SKM-1 (cell line): Measurements from ENCODE around the gene PEMT.
"Not testable (repeated sequence)": the region's sequence is repeated elsewhere in the genome, so short reads cannot be mapped to it uniquely, and the experiment has no call there.

Experiments
- DNase-seq: peaks from one replicate; lab custom pipeline; 2025; ENCODE audit not compliant: unreplicated experiment; lab: John Stamatoyannopoulos, UW

Gene PEMT

DNA sequence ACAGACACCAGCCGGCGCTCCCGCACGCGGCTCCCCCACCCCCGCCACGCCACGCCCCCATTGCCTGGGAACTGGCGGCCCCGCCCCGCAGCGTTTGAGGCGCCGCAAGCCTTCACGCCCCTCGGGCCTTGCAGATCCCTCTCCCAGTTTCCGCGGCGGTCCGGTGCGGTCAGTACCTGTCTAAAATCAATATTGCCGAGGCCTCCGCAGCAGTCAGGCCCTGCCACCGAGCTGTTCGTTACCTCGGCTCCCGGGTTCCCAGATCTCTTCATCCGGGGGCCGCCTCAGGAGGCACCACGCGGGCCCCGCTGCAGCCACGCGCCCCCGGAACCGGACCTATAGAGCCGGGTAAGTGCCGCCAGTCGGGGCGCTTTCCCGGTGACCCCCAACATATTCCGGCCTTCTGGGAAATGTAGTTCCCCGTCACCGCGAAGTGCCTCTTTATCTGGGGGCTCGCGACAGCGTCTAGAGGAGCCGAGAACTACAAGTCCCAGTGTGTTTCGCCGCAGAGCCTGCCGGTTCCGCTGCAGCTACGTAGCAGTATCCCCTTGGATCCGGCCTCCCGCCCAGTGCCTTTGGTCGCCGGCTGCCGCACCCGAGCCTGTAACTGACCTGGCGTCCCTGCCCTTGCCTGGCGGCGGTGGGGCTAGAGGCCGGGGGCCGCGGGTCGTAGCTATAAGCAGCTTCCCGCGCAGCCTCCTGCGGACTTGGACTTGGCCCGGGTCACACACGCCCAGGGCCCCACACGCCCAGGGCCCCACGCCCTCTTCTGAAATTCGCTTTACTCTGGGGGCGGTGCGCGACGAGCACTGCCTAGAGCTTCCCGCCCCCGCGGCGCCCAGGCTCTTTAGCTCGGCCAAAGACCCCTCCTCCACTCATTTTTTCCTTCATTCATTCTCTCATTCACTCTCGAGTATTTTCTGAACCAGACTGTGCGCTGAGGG, at the start of gene PEMT:
PEMT (minus strand) TSS at position 354 of the 944 bp plus-strand sequence; CDS start at position 272, 82 bp downstream.
- DNase-seq: peak; percentile 98

DNA sequence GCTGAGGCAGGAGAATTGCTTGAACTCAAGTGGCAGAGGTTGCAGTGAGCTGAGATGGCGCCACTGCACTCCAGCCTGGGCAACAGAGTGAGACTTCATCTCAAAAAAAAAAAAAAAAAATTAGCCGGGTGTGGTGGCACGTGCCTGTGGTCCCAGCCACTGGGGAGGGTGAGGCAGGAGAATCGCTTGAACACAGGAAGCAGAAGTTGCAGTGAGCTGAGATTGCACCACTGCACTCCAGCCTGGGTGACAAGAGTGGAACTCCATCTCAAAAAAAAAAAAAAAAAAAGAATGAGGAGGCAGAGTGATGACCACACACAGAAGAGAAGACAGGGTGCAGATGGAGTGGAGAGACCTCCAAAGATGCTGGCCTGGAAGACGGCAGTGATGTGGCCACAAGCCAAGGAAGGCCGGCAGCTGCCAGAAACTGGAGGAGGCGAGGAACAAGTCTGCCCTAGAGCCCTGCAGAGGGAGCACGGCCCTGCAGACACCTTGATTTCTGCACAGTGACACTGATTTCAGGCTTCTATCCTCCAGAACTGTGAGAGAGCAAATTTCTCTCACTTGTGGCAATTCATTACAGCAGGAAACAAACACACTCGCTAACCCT, 48.3 kb upstream of the PEMT start:
- not testable (repeated sequence) for DNase-seq

DNA sequence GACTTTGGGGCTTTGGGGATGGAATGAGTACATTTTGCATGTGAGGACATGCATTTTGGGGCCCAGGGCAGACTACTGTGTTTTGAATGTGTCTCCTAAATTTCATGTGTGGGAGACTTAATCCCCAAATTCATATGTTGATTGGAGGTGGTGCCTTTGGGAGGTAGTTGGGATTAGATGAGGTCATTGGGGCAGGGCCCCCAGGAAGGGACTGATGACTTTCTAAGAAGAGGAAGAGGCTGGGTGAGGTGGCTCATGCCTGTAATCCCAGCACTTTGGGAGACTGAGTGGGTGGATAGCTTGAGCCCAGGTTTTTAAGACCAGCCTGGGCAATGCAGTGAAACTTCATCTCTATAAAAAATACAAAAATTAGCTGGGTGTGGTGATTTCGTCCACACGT, 47.0 kb upstream of the PEMT start:
- DNase-seq: no peak

DNA sequence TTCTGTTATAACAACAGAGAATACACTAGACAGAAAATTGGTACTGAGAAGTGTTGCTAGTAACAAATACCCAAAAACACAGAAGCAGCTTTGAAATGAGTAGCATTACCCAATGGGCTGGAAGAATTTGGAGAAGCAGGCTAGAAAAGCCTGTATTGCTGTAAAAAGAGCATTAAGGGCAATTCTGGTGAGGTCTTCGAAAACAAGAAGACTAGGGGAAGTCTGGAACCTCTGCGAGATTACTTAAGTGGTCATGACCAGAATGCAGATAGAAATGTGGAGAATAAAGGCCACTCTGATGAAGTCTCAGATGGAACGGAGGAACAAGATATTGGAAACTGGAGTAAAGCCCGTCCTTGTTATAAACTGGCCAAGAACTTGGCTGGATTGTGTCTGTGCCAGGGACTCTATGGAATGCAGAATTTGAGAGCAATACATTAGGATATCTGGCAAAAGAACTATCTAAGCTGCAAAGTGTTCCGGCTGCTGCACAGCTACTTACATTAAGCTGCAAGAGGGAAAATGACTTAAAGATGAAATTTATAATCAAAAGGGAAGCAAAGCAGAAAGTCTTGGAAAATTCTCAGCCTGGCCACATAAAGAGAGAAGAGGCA, 44.9 kb upstream of the PEMT start:
- no peak for DNase-seq

- DNase-seq: not testable (repeated sequence)
Measured at GRCh38 chr17:17635537-17636271, 44.2 kb upstream of the PEMT start.

DNA sequence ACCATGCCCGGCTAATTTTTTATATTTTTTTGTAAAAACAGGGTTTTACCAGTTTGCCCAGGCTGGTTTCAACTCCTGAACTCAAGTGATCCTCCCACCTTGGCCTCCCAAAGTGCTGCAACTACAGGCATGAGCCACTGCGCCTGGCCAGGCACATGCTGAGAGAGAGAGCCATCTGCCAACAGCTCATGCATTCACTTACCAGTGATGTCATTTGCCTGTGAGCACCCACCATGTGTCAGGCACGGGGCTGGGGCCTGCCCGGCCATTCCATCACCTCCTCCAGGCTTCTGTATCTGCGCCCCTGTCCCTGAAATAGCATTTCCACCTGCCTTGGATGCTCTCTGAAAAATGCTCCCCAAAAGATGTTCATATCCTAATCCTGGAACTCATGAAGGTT, 43.6 kb upstream of the PEMT start:
- no peak for DNase-seq

DNA sequence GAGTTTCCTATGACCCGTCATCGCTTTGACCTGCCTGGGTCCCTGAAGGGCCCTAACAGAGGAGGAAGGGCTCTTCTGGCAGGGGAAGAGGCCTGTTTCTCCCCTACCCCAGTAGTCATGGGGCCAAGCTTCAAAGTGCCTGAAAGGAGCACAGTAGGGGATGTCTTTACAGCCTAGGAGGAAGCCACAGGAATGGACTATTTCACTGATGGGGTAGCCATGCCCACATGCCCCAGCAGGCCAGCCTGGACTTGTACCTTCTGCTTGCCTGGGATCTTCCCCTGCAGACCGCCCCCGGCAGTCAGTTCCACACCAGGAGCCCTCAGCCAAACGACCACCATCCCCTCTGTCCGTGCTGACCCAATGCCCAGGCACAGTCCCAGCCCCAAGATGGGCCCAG, 41.8 kb upstream of the PEMT start:
- no peak for DNase-seq

- not testable (repeated sequence) for DNase-seq
Measured at GRCh38 chr17:17632690-17633089, 41.2 kb upstream of the PEMT start.

DNA sequence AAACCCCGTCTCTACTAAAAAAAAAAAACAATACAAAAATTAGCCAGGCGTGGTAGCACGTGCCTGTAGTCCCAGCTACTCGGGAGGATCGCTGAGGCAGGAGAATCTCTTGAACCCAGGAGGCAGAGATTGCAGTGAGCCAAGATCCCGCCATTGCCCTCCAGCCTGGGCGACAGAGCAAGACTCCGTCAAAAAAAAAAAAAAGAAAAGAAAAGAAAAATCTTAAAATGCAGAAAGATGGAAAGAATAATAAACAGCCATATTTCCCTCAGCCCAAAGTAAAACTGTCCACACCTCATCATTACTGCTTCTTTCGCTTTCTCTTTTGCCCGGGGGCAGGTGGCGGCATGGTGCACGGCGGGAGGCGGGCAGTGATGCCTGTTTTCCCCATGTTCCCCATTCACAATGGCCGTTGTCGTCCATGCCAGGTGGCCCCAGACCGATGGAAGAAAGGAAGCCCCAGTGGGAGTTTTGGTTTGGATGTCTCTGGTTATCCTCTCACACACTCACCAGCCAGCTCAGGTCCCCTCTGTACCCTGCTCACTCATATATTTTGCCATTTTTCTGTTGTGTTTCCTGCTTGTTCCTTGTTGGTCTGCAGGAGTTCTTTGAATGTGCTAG, 37.0 kb upstream of the PEMT start:
- DNase-seq: no peak

DNA sequence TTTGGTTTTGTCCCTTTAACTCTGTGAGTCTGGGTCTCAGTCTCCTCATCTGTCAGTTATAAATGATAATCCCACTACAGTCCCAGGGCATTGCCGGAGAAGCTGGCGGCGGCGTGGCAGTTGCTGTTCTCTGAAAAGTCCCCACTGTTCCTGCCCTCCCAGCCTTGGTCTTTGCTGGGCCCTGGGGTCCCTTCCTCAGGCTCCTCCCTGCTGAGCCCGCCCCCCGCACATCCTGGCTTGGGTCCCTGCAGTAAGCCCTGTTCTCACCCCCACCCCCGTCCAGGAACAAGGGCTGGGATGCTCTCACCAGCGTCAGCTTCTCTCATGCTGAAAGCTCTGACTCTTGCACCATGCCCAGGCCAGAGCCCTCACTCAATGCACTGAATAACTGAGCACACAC, 35.3 kb upstream of the PEMT start:
- no peak for DNase-seq

- DNase-seq: no peak
Measured at GRCh38 chr17:17626151-17626805, 34.8 kb upstream of the PEMT start.

DNA sequence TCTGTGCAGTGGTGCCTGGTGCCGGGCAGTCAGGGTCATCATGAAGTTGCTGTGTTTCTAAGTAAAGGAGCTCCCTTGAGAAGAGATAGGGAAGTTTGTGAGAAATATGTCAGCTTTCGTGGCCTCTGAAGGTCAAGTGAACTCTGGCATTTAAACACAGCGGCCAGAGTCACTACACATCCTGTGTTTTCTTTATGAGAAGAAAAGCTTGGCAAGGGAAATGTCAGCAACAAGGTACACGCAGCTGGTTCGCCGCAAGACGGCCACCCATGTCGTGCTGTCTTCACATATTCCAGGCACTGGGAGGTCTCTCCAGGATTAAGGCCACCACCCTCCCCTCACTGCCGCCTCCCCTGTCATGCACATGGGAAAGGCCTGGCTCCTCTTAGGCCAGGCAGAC, 33.2 kb upstream of the PEMT start:
- DNase-seq: no peak

GRCh38 chr17:17623904-17624303, 32.4 kb upstream of the PEMT start:
- DNase-seq: no peak

DNA sequence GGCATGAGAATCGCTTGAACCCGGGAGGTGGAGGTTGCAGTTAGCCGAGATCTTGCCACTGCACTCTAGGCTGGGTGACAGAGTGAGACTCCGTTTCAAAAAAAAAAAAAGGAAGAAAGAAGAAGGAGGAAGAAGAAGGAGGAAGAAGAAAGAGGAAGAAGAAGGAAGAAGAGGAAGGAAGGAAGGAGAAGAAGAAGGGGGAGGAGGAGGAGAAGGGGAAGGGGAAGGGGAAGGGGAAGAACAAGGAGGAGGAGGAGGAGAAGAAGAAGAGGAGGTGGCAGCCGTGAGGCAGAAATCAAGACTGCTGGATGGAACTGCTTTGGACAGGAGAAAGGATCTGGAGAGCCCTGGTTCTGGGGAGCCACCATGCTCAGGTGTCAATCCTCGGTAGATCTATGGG, 29.7 kb upstream of the PEMT start:
- DNase-seq: peak; percentile 64

DNA sequence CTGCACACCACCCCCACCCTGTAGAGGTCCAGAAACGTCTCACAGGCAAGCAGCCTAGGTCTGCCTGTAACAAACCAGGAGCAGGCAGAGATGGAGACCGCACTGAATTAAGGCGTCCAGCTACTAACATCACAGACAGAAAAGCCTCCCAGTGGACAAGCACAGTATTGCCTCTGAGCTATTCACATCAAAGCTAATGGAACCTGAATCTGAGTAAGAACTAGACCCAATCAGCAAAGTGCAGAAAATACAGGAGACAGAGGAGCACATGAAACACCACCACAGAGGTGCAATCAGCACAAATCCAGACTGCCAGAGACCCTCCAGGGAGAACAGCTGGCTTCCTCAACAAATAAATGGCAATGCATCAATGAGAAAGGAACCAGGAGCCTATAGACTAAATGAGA, 22.2 kb upstream of the PEMT start:
- peak; percentile 57 for DNase-seq

- no peak for DNase-seq
Measured at GRCh38 chr17:17612085-17613022, 20.8 kb upstream of the PEMT start.

- DNase-seq: no peak
Measured at GRCh38 chr17:17609121-17609520, 17.6 kb upstream of the PEMT start.

- DNase-seq: no peak
Measured at GRCh38 chr17:17606416-17607000, 15.0 kb upstream of the PEMT start.

GRCh38 chr17:17605729-17606088, 14.2 kb upstream of the PEMT start:
- DNase-seq: no peak
